Lung (tissue), 12 donors: ENCODE measurements around the gene ARMH1. TPM values are rescaled to one million over a fixed set of nuclear protein-coding genes. Genes with fewer than 3 reads are reported as not detected.

Source experiments
- ATAC-seq: fragments of 200-7000 bp; cut with Tn5 transposase; one replicate; pipeline ENCODE4 v1.9.1; 2020; ENCODE audit warnings: moderate number of reproducible peaks; ENCODE audit not compliant: insufficient read depth, low FRiP score
- DNase-seq, 3 donors: peaks; one replicate each; pipeline ENCODE4 v3.0.0-alpha.2; 2013 to 2017
- H3K27ac ChIP-seq, 2 donors: one replicate each; pipeline ENCODE4 v1.5.1; 2013; ENCODE audit warnings: mild to moderate bottlenecking in 2 of 2, moderate library complexity in 2 of 2, control low read depth in 1 of 2, inconsistent platforms in 1 of 2, low read depth in 1 of 2, low read length in 1 of 2
- H3K27me3 ChIP-seq, 3 donors: one replicate each; pipeline ENCODE4 v1.5.1; 2013; ENCODE audit warnings: low read length in 2 of 3; ENCODE audit not compliant: control insufficient read depth in 3 of 3, insufficient read depth in 3 of 3
- H3K36me3 ChIP-seq, 4 donors: one replicate each; pipeline ENCODE4 v1.5.1; 2013; ENCODE audit warnings: low read length in 4 of 4, mild to moderate bottlenecking in 1 of 4, moderate library complexity in 1 of 4; ENCODE audit not compliant: control insufficient read depth in 4 of 4, insufficient read depth in 4 of 4
- H3K4me1 ChIP-seq, 5 donors: one replicate each; pipeline ENCODE4 v1.5.1; 2013; ENCODE audit warnings: low read length in 5 of 5, mild to moderate bottlenecking in 2 of 5, moderate library complexity in 1 of 5; ENCODE audit not compliant: control insufficient read depth in 5 of 5, insufficient read depth in 5 of 5
- H3K4me3 ChIP-seq: one replicate; pipeline ENCODE4 v1.5.1; 2013; ENCODE audit warnings: mild to moderate bottlenecking, control low read depth, moderate library complexity
- H3K9ac ChIP-seq, 2 donors: one replicate each; pipeline ENCODE4 v1.5.1; 2013; ENCODE audit warnings: low read length in 2 of 2, control low read depth in 1 of 2; ENCODE audit not compliant: insufficient read depth in 1 of 2
- H3K9me3 ChIP-seq, 4 donors: one replicate each; pipeline ENCODE4 v1.5.1; 2013; ENCODE audit warnings: low read length in 3 of 4, mild to moderate bottlenecking in 1 of 4, moderate library complexity in 1 of 4; ENCODE audit not compliant: control insufficient read depth in 4 of 4, insufficient read depth in 3 of 4
- CTCF ChIP-seq: IDR thresholded peaks from 2 replicates; pipeline ENCODE4 v1.5.1; 2012; ENCODE audit warnings: mild to moderate bottlenecking; ENCODE audit errors: control extremely low read depth, extremely low read depth
- WGBS, 2 donors: extraction: QIAGEN DNeasy Blood & Tissue Kit; methylation state at CpG; one replicate each; pipeline ENCODE4 v1.1.7; 2013; 5-methylcytosine and 5-hydroxymethylcytosine counted together
- polyA plus RNA-seq, 2 donors: library from polyadenylated mRNA; stranded (reverse); fragments of 200-250 nt; gene quantifications; one replicate each; pipeline ENCODE4 v1.2.1, GENCODE V29; 2013
- total RNA-seq, 2 donors: library from RNA; depleted of rRNA in 1 of 2; stranded (reverse); fragments of >200 nt in 1 of 2; gene quantifications; one replicate each; pipeline ENCODE4 v1.2.1, GENCODE V29; 2014 to 2021
- donor health status: control.
- donor health status: control.
- donor health status: Bipolar disorder and iron deficiency.
- donor health status: healthy.
- donor health status: DM: yes; HTN: yes; CAD: no.

ARMH1 gene
- total and polyA plus RNA-seq, 4 donors: 9.7 to 35.3 (median 21.4) TPM

- Histone ChIP-seq H3K27ac (no peak overlapping the region), H3K4me1 (peaks cover 0 to 1% (median 0%) of the 10 kb centered on the region in 5 donors), H3K9me3 (no peaks in the 10 kb centered on the region), H3K36me3 (no peaks in the 10 kb centered on the region), H3K27me3 (no peaks in the 10 kb centered on the region), H3K4me3 (no peak overlapping the region), H3K9ac (no peak overlapping the region)
- DNase-seq (no peak), ATAC-seq (no peak)
- 82 to 84% methylated on average over 53 to 64 of the region's 64 CpGs for WGBS, 2 donors
- TF ChIP-seq CTCF: no peak
Measured at GRCh38 chr1:44724296-44724954, 49.9 kb downstream of the ARMH1 start.

DNA sequence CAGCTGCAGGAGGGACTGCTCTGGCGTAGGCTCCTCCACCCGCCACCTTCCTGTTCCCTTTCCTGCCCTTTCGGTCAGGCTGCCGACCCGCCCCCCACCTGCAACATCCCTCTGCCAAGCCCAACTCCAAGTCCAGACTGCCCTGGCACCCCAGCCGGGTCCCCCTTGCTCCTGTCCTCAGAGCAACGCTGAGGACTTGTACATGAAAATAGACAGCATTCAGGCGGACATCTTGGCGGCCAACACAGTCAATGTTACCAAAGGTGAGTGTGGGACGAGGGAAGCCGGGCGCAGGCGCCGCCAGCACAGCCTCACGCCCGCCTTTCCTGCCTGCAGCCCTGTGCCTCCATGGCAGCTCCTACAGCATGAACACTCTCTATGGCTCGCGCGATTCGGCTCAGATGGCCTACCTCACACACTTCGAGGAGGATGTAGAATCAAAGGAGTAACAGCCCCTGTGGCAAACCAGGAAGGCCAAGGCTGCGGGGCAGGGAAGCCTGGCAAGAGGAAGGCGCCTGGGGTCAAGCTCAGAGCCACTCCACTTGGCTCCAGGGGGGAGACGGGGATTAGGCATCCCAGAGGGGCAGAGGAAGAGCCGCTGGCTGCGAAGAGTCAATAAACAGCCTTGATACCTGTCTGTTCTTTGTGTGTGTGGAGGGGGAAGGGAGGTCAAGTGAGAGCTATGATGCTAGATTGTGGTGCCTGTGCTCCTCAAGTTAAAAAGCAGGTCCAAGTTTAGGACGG lies 50.6 kb downstream of the ARMH1 start:
- H3K4me1 ChIP-seq: peaks cover 0 to 1% (median 0%) of the 10 kb centered on the region in 5 donors
- no peak for DNase-seq
- no peak for ATAC-seq
- H3K9ac ChIP-seq: no peak overlapping the region
- H3K27ac ChIP-seq: no peak overlapping the region
- 77 to 81% methylated on average over 27 of the region's 27 CpGs for WGBS, 2 donors
- no peaks in the 10 kb centered on the region for H3K9me3 ChIP-seq
- TF ChIP-seq CTCF: no peak
- no peak overlapping the region for H3K4me3 ChIP-seq
- H3K36me3 ChIP-seq: no peaks in the 10 kb centered on the region
- no peaks in the 10 kb centered on the region for H3K27me3 ChIP-seq

GRCh38 chr1:44730741-44731512 lies 56.4 kb downstream of the ARMH1 start, which contains the start of gene RNU5D-1:
TSS of gene RNU5D-1 (minus strand) at chr1:44731170.
- 0 to 1% methylated on average over 19 of the region's 19 CpGs for WGBS, 2 donors
- peak; percentile 94 for TF ChIP-seq CTCF
- no peak within 1 kb of the TSS for H3K4me3 ChIP-seq
- peak; percentile 93 for ATAC-seq
- peak within 1 kb of the TSS; percentile 87 to 88 for H3K27ac ChIP-seq
- no peaks in the 10 kb centered on the region for H3K36me3 ChIP-seq
- peak within 1 kb of the TSS; percentile 71 to 81 for H3K9ac ChIP-seq
- peak; percentile 95 to 99 (median 97) for DNase-seq
- H3K27me3 ChIP-seq: no peaks in the 10 kb centered on the region
- H3K9me3 ChIP-seq: no peaks in the 10 kb centered on the region
- H3K4me1 ChIP-seq: peaks cover 0 to 7% (median 0%) of the 10 kb centered on the region in 5 donors
